Epithelial cell of proximal tubule (primary cell): ENCODE measurements around the gene SNRNP25. TPM values are rescaled to one million over a fixed set of nuclear protein-coding genes. Genes with fewer than 3 reads are reported as not detected.
A peak's percentile ranks its signal among the peaks of the same experiment; 100 is the strongest.
"Not testable (repeated sequence)": the region's sequence is repeated elsewhere in the genome, so short reads cannot be mapped to it uniquely, and the experiment has no call there.

Source experiments
- DNase-seq: peaks from one replicate; pipeline ENCODE4 v3.0.0-alpha.2; 2011; ENCODE audit warnings: low read depth
- H3K4me3 ChIP-seq: 2 replicates; pipeline ENCODE4 v1.5.1; 2011; ENCODE audit warnings: low read depth, mild to moderate bottlenecking, low read length
- total RNA-seq: library from RNA; depleted of rRNA; stranded (reverse); fragments of >200 nt; gene quantifications from 2 replicates; pipeline ENCODE4 v1.2.3, GENCODE V29; 2015
- TF ChIP-seq, protein P1 (sequence below): conservative IDR thresholded peaks from 2 replicates; pipeline ENCODE4 v1.5.1; 2012; ENCODE audit warnings: low read depth, mild to moderate bottlenecking, low read length

The SNRNP25 gene
- total RNA-seq, 1 donor from 2014 or later, result 53.9 TPM

DNA sequence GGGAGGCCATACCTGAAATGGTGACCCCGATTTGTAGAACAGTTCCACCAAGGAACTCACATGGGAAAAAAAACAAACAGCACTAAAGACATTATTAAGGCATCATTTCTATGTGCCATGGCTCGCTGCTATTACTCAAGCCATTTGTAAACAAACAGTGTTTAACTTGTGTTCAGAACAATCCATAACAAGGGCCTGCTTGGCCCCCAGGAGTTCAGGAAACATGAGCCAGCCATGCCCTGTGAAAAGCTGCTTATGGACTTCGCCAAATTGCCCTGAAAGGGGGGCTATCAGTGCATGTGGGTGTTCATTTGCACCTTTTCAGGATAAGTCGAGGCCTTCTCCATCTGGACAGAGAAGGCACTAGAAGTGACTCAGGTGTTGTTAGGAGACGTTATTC lies 8.2 kb upstream of the SNRNP25 start:
- TF ChIP-seq, protein P1, sequence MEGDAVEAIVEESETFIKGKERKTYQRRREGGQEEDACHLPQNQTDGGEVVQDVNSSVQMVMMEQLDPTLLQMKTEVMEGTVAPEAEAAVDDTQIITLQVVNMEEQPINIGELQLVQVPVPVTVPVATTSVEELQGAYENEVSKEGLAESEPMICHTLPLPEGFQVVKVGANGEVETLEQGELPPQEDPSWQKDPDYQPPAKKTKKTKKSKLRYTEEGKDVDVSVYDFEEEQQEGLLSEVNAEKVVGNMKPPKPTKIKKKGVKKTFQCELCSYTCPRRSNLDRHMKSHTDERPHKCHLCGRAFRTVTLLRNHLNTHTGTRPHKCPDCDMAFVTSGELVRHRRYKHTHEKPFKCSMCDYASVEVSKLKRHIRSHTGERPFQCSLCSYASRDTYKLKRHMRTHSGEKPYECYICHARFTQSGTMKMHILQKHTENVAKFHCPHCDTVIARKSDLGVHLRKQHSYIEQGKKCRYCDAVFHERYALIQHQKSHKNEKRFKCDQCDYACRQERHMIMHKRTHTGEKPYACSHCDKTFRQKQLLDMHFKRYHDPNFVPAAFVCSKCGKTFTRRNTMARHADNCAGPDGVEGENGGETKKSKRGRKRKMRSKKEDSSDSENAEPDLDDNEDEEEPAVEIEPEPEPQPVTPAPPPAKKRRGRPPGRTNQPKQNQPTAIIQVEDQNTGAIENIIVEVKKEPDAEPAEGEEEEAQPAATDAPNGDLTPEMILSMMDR, result no peak
- no peak overlapping the region for H3K4me3 ChIP-seq
- no peak for DNase-seq

DNA sequence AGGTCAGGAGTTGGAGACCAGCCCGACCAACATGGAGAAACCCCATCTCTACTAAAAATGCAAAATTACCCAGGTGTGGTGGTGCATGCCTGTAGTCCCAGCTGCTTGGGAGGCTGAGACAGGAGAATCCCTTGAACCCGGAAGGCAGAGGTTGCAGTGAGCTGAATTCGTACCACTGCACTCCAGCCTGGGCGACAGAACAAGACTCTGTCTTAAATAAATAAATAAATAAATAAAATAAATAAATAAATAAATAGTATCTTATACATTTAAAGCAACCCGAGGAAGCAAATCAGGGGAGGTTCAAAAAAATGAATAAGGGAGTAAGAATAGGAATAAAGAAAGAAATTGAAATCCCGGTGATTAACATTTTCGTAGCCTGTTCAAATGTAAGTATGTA lies 7.1 kb upstream of the SNRNP25 start:
- H3K4me3 ChIP-seq, DNase-seq: not testable (repeated sequence)

DNA sequence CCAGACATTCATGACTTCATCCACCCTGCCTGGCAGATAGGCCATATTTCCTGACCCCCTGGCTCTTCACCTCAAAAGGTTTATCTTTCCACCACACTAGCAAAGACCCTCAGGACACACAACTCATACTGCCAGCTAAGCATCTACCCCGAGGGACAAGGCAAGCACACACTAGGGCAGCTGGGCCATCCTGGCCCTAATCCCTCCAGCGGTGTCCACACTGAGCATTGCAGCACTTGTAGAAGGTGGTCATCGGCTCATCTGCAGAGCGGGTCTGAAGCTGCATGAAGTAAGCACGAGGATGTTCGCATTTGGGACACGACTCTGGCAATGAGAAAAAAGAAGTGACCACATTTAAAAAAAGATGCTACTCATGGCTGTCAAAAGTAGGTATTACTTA lies 6.4 kb upstream of the SNRNP25 start:
- TF ChIP-seq, protein P1, result no peak
- no peak for DNase-seq
- no peak overlapping the region for H3K4me3 ChIP-seq

DNA sequence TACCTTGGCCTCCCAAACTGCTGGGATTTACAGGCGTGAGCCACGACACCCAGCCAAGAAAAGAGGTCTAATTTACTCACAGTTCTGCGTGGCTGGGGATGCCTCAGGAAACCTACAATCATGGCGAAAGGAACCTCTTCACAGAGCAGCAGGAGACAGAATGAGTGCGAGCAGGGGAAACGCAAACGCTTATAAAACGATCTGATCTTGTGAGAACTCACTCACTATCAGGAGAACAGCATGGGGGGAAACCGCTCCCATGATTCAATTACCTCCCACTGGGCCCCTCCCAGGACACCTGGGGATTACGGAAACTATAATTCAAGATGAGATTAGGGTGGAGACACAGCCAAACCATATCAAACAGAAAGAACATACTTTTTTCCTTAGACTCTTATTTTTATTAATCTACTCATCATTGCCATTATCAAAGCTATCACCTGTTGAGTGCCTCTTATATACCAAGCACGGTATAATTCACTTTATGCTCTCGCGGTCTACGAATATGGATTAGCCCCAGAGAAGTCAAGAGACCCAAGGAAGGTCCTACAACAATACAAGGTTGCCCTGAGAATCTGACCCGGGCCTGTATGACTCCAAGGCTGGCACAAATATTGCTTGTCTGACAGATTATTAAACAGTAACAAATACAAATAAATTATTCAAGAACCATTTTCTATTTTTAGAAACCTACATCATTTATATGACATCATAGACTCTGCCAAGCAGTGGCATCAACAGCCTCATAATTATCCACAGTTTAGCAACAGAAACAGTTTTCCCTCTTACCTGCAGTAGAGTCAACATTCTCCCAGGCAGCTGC lies 2.6 kb upstream of the SNRNP25 start:
- no peak for DNase-seq
- TF ChIP-seq, protein P1, result no peak
- H3K4me3 ChIP-seq, result no peak overlapping the region

DNA sequence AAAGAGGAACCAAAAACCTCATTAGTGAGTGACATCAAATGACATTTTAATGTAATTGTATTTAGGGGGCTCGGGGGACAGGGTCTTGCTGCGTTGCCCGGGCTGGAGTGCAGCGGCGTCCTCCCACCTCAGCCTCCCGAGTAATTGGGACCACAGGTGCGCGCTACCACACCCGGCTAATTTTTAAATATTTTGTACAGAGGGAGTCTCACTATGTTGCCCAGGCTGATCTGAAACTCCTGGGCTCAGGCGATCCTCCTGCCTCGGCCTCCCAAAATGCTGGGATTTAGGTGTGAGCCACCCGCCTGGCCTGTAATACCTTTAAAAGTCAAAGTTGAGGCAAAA lies 581 bp downstream of the SNRNP25 start:
- DNase-seq, result no peak
- peak overlapping the region; percentile 96 for H3K4me3 ChIP-seq
- TF ChIP-seq, protein P1, result no peak

DNA sequence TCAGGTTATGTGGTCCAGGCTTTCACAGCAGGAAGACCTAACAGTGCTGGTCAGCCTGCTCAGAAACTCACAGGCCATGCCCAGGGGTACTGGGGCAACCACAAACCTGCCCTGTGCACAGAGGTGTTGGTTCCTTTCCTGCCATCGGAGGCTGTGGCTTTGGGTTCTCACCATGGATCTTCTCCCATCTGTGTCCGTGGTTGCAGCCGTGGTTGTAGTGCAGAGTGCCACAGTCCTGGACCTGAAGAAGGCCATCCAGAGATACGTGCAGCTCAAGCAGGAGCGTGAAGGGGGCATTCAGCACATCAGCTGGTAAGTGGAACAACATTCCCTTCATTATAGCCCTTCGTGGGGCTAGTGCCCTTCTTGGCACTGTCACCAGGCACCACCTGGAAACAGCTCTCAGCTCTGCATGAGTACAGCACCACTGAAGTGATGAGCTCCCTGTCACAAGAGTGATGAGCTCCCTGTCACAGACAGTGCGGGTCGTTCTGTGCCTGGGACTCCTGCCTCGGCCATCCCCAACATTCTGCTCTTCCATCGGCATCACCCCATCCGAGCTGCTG lies 2.0 kb downstream of the SNRNP25 start:
- no peak overlapping the region for H3K4me3 ChIP-seq
- TF ChIP-seq, protein P1, result no peak
- no peak for DNase-seq

DNA sequence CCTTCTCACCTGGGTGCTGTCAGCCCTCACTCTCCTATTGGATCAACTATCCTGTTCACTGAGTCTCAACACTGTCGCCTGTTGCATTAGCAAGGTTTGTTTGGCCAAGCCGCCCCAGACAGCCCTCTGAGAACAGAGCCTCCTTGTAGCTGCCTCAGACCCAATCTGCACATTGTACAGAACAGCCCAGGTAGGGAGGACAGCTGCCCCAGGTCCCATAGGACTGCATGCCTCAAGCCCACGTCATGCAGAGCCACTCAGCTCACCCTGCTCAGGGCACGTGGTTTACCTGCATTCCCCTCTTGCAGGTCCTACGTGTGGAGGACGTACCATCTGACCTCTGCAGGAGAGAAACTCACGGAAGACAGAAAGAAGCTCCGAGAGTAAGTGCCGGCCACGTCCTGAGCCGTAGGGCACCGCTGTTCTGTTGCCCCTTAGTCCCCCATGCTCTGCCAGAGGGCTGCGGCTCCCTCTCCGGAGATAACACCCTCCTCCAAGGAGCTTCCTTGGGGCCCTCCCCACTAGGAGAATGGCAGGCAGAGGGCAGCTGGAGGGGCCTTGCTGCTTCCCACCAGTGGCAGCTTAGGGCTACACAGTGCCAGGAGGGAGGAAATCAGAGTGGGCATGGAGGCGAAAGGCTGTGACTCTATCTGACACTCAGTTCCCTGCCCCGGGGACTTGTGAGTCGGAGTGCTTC lies 2.8 kb downstream of the SNRNP25 start:
- TF ChIP-seq, protein P1, result no peak

More for the DNA sequence above, 2.8 kb downstream of the SNRNP25 start:
- DNase-seq, result no peak
- no peak overlapping the region for H3K4me3 ChIP-seq
